Measurements from ENCODE around the gene VAMP5. TPM values are rescaled to one million over a fixed set of nuclear protein-coding genes. Genes with fewer than 3 reads are reported as not detected.

VAMP5 gene
- total and polyA plus RNA-seq, 10 of the 15 experiments (the other 5 are each of a cell fraction or from before 2014, with no cell fraction given), result 3.8 to 52.7 (median 24.1) TPM

DNA sequence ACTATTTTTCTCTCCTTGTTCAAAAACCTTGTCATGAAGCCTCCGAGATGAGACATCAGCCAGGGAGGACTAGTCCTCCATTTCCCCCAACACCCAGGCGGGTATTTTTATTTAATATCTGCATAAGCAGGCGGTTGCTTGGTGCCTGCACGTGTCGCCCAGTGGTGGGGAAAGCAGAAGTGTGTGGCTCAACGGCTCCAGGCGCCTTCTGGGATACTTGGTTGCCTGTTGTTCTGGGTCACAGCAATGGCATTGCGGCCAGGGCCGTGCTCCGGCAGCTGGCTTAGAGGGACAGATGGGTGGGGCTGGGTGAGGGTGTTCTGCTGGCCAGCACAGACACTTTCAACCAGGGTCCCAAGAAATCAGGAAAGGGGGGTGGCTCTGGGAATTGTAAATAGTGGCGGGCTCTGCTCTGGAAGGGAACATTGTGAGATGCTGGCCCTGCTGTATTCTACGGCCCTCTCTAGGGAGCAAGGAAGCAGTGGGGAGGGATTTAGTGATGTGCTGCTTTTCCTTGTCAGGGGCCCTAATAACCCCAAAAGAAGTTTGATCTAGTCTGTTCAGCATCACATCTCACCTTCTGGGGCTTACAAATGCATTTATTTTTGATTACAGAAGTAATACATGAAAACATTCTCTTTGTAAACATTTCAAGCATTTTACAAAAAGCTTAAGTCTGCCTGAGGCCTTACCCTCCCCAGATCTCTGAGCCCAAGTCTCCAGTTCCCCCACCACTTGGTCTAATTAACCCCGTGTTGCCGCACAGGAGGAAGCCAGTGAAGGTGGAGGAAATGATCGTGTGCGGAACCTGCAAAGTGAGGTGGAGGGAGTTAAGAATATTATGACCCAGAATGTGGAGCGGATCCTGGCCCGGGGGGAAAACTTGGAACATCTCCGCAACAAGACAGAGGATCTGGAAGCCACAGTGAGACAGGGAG, 5.7 kb upstream of the VAMP5 start (continued):
- TF ChIP-seq, protein P1, sequence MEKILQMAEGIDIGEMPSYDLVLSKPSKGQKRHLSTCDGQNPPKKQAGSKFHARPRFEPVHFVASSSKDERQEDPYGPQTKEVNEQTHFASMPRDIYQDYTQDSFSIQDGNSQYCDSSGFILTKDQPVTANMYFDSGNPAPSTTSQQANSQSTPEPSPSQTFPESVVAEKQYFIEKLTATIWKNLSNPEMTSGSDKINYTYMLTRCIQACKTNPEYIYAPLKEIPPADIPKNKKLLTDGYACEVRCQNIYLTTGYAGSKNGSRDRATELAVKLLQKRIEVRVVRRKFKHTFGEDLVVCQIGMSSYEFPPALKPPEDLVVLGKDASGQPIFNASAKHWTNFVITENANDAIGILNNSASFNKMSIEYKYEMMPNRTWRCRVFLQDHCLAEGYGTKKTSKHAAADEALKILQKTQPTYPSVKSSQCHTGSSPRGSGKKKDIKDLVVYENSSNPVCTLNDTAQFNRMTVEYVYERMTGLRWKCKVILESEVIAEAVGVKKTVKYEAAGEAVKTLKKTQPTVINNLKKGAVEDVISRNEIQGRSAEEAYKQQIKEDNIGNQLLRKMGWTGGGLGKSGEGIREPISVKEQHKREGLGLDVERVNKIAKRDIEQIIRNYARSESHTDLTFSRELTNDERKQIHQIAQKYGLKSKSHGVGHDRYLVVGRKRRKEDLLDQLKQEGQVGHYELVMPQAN (conservative IDR thresholded peaks at IDR 0.05), result peak; percentile 36; the same call in 1 of the 2 replicates
- 0 out of 2 replicates have a peak, but pooled peaks have one; percentile 15 for TF ChIP-seq DPF2 (IDR thresholded peaks at IDR 0.05)
- no peak for TF ChIP-seq FOS (IDR thresholded peaks at IDR 0.05; ENCODE audit: borderline replicate concordance, extremely low read depth, insufficient read length)
- no peak for TF ChIP-seq TAF1 (IDR thresholded peaks at IDR 0.05; ENCODE audit: borderline replicate concordance, low read depth, low read length)
- TF ChIP-seq, protein P2, sequence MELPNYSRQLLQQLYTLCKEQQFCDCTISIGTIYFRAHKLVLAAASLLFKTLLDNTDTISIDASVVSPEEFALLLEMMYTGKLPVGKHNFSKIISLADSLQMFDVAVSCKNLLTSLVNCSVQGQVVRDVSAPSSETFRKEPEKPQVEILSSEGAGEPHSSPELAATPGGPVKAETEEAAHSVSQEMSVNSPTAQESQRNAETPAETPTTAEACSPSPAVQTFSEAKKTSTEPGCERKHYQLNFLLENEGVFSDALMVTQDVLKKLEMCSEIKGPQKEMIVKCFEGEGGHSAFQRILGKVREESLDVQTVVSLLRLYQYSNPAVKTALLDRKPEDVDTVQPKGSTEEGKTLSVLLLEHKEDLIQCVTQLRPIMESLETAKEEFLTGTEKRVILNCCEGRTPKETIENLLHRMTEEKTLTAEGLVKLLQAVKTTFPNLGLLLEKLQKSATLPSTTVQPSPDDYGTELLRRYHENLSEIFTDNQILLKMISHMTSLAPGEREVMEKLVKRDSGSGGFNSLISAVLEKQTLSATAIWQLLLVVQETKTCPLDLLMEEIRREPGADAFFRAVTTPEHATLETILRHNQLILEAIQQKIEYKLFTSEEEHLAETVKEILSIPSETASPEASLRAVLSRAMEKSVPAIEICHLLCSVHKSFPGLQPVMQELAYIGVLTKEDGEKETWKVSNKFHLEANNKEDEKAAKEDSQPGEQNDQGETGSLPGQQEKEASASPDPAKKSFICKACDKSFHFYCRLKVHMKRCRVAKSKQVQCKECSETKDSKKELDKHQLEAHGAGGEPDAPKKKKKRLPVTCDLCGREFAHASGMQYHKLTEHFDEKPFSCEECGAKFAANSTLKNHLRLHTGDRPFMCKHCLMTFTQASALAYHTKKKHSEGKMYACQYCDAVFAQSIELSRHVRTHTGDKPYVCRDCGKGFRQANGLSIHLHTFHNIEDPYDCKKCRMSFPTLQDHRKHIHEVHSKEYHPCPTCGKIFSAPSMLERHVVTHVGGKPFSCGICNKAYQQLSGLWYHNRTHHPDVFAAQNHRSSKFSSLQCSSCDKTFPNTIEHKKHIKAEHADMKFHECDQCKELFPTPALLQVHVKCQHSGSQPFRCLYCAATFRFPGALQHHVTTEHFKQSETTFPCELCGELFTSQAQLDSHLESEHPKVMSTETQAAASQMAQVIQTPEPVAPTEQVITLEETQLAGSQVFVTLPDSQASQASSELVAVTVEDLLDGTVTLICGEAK (IDR thresholded peaks at IDR 0.05; ENCODE audit: borderline replicate concordance), result no peak
- 0 out of 2 replicates have a peak, but pooled peaks have one; percentile 10 for TF ChIP-seq YY1 (IDR thresholded peaks at IDR 0.05; ENCODE audit: low read depth, low read length)
- TF ChIP-seq, protein P3, sequence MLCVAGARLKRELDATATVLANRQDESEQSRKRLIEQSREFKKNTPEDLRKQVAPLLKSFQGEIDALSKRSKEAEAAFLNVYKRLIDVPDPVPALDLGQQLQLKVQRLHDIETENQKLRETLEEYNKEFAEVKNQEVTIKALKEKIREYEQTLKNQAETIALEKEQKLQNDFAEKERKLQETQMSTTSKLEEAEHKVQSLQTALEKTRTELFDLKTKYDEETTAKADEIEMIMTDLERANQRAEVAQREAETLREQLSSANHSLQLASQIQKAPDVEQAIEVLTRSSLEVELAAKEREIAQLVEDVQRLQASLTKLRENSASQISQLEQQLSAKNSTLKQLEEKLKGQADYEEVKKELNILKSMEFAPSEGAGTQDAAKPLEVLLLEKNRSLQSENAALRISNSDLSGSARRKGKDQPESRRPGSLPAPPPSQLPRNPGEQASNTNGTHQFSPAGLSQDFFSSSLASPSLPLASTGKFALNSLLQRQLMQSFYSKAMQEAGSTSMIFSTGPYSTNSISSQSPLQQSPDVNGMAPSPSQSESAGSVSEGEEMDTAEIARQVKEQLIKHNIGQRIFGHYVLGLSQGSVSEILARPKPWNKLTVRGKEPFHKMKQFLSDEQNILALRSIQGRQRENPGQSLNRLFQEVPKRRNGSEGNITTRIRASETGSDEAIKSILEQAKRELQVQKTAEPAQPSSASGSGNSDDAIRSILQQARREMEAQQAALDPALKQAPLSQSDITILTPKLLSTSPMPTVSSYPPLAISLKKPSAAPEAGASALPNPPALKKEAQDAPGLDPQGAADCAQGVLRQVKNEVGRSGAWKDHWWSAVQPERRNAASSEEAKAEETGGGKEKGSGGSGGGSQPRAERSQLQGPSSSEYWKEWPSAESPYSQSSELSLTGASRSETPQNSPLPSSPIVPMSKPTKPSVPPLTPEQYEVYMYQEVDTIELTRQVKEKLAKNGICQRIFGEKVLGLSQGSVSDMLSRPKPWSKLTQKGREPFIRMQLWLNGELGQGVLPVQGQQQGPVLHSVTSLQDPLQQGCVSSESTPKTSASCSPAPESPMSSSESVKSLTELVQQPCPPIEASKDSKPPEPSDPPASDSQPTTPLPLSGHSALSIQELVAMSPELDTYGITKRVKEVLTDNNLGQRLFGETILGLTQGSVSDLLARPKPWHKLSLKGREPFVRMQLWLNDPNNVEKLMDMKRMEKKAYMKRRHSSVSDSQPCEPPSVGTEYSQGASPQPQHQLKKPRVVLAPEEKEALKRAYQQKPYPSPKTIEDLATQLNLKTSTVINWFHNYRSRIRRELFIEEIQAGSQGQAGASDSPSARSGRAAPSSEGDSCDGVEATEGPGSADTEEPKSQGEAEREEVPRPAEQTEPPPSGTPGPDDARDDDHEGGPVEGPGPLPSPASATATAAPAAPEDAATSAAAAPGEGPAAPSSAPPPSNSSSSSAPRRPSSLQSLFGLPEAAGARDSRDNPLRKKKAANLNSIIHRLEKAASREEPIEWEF (IDR thresholded peaks at IDR 0.05; ENCODE audit: insufficient replicate concordance, low read depth, low read length), result no peak
- TF ChIP-seq MLLT1 (IDR thresholded peaks at IDR 0.05), result no peak
- no peak for TF ChIP-seq ZBTB11 (CRISPR knock-in tag; IDR thresholded peaks at IDR 0.05)

All from GM12878 (cell line).